GM18508 (cell line): ENCODE data around the gene PDE4D.

ENCODE experiments used
- ATAC-seq: cut with Tn5 transposase; IDR thresholded peaks from one replicate; pipeline ENCODE4 v1.9.1; 2021; ENCODE audit warnings: moderate number of reproducible peaks; ENCODE audit not compliant: insufficient read depth, unreplicated experiment

PDE4D gene

DNA sequence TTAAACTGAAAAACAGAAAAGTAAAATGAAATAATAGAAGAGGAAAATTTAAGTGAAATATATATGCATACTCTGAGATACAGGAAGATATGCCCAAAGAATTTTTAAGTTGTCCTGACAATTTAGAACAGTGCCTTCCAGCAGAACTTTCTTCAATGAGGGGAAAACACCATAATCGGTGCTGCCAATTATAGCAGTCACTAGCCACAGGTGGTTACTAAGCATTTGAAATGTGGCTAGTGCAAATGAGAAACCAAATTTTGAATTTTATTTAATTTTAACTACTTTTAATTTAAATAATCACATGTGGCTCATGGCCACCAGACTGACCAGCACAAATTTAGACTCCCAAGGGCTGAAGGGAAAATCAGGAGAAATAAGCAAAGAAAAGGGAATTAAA lies 900.1 kb downstream of the PDE4D start:
- ATAC-seq = no peak

DNA sequence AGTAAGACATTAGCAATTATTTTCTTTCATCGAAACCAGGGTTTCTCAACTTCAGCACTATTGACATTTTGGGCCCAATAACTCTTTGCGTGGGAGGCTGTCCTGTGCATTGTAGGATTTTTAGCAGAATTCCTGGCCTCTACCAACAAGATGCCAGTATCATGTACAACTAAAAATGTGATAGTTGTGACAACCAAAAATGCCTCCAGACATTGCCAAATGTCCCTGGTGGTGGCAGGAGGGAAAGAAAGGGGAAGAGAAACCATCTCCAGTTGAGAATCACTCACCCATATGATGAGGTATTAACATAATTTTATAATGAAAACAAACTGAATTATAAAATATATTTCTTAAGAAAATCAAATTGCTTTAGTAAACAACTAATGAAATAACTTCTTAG lies 904.6 kb downstream of the PDE4D start:
- no peak for ATAC-seq

DNA sequence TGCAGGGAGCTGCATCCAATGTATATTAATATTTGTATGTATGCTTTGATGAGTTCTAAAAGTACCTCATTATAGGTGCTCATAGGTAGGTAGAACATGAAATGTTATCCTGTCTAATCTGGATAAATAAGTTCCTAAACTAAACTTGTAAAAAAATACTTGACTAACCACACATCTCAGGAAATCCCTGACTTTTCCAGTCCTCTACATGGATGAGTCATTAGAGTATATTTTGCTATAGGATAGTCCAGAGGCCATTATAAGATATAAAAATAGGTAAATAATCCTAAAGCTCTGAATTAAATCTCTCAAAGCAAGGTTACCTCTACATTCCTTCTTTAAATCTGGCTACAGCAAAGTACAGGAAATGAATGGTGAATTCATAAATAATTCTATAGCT lies 906.3 kb downstream of the PDE4D start:
- no peak for ATAC-seq

DNA sequence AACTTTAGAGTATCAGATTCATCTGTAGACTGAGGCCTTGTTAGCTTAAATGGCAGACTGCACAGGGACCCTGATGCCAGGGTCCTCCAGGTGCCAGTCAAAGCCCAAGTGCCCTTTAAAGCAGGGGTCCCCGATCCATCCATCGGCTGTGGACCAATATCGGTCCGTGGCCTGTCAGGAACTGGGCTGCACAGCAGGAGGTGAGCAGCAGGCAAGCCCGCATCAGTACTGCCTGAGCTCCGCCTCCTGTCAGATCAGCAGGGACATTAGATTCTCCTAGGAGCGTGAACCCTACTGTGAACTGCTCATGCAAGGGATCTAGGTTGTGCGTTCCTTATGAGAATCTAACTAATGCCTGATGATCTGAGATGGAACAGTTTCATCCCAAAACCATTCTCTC lies 907.2 kb downstream of the PDE4D start:
- no peak for ATAC-seq

DNA sequence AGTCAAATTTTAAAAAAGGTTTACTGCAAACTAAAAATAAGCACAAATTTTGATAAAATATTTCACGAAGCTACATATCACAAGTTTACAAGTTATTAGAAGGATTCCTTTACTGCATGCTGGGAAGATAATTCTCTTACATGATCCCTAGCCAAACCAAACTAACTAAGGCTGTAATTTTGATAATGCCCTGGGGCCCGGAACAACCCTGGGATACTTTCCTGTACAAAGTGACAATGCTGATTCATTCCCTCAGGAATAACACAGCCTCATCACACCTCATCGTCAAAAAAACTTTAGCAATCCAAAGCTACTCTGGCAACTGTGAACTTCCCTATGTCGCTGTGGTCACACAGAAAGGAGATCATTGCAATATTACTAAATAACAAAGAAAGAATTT lies 907.8 kb downstream of the PDE4D start:
- no peak for ATAC-seq

DNA sequence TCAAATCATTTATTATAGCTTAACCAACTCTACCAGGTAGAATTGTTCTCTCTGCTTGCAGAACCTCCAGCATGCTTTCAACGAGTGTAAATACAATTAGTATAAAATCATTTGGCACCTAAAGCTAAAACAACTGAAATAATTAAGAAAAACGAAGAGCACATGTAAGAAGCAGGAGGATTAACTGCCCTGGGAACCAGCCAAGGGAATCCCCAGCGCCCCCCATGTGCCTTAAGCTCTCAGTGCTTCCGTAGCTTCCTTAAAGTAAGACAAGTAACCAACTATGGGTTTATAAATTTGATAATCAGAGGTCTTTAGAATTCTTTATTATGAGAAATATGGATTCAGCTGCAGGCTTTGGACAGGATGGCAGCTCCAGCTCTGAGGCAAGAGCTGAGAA lies 908.2 kb downstream of the PDE4D start:
- ATAC-seq = no peak

DNA sequence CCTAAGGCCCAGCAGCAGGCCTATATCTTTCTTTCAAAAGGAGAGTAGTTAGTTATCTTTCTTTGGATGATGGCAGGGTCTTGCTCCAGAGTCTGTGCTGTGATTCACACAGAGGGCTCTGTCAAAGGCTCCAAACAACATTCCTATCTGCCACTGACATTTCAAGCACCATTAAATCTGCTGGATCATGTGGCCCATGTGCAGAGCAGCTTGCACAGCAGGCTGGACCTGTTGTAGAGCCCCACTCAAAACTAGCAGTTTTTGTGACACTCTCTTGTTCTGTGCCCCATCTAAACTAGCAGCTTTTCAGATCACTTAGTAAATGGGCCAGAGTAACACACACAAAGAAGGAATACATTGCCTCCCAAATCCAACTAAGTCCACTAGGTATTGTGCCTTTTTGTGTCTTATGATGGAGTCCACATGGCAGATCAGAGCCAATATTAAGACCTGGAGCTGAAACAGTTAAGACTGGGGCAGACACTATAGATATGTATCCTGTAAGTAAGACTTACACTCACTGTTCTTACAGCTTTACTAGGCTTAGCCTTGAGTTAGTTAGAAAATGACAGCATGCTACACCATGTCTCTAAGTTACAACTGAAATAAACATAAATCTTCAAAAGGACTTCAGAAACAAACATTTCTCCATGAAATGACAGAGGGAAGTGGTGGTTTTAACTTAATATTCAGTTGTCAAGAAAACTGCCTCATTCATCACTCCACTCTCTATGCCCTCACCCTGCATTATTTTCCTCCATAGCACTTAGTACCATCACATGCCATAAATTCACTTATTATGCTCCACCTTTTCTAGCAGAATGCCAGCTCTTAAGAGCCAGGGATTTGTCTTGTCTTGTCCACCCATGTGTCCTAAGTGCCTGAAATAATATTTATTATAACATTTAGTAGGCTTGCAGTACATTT lies 909.7 kb downstream of the PDE4D start:
- ATAC-seq = no peak

DNA sequence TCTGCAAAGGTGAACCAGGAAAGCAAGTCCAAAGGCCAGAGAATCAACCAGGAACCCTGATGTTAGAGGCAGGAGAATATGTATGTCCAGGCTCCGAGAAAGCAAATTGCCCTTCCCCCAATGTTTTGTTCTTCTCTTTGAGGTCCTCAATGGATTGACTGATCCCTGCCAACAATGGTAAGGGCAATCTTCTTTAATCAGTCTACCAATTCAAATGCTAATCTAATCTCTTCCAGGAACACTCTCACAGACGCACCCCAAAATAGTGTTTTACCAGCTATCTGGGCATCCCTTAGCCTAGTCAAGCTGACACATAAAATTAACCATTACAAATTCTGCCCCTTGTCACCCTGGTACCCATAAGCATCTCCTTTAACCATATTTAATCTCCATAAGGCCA lies 912.6 kb downstream of the PDE4D start:
- ATAC-seq = no peak

DNA sequence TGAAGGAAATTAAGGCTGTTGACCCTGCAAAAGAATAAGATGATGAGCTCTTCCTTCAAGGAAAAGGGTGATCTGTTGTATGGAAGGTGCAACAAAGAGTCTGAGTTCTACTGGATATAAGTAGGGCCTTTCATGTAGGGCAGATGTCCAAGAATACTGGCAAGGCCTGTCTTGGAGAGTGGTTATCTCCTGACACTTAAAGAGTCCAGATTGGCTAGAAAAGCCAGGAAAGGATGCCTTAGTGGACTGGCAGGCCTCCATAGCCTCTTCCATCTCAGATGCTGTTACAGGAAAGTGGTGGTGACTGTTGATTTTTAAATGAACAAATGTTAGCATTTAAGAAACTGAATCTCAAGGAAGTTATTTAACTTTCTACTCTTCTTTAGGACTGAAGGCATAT lies 914.4 kb downstream of the PDE4D start:
- ATAC-seq = no peak

DNA sequence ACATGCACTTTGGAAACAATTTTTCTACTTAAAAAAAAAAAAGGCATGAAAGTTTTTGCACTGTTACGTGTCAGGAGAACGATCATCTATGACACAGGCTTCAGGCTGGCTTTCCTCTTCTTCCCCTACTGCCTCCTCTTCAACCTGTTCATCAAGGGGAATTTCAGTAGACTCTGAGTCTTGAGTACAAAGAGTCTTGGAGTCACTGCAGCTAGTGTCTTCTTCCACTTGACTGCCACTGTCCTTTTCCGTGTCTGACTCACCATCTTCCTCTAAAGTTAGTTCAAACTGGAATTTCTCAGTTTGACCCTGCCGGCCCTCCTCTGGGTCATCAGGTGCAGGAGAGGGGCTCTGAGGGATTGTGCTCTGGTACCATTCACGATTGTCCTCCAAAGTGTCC lies 918.9 kb downstream of the PDE4D start:
- no peak for ATAC-seq

DNA sequence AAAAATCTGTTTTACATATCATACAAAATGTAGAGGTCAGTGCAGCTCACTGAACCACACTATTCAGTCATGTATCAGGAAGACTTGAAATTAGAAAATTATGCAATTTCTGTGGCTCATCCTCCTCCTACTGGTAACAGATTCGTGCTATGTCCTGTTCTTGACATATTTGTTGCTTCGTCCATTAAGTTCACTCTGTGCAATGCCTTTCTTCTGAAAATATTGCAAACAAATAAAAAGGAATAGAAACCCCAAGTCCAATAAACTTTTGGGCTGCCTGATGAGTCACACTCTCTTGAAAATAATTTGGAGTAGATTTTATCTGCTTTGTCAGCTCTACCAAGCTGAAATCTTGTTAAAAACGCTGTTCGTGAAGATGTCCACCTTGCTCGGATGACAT lies 919.4 kb downstream of the PDE4D start:
- ATAC-seq = no peak

DNA sequence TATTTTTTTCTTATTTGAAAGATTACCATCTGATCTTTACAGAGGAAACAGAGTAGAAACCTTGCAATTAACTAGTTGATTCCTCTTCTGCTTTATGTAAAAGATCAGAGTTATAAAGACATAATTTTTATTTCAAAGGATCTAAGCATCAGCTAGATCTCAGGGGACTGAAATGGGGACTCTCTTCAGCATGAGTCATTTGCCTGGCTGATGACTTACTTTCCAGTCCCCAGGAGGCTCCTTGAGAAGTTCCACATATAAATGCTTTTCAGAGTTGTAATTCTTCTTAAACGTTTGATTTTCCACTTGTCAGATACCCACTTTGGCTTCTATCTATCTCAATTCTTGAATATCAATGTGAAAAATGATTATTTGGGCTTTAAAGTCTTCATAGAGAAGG lies 921.2 kb downstream of the PDE4D start:
- ATAC-seq = no peak

DNA sequence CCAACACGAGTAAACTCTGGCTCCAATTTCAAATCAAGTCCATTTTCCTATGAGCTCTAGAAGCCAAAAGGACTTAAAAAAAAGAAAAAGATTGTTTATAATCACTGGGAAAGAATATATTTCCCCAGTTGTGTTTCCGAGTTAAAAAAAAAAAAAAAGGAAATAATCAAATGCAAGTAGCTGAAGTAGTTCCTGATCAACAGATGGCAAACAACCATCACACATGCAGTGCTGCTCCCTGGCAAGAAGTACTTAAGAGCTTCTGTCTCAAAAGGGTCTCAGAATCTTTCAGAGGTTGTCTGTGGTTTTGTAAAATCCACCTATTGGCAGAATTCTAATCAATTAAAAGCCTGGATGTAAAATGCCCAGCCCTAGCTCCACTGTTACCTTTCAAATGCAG lies 922.8 kb downstream of the PDE4D start:
- no peak for ATAC-seq

DNA sequence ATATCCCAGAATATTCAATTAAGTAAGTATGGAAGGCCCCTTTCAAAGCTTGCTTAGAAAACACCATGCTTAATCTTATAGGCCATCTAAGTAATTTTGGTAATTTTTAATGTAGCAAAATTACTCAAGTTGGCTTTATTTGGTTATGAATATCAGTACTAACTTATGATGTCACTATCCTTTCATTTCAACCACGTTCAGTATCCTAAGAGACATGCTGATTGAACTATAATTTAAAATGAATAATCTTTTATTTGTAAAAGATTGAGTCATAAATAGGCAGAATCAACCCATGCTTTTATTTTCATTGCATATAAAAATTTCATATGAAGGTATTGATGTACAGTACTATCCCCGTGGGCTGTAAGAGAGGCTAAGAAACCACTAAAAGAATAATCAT lies 923.7 kb downstream of the PDE4D start:
- ATAC-seq = no peak

DNA sequence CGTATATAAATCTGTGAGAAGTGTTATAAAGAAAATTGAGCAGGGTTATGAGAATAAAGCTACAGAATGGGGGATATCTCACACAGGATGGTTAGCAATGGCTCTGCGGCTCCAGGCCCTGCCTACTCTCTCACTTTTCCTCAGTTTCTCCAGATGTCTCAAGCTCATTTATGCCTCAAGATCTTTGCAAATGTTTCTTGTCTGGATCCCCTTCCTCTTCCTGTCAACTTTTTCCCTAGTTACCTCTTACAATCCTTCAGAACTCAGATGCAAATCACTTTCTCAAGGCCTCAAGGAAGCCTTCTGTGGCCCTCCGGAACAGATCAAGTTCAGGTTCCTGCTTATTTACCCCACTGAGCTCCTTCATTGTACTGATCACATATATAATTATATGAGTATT lies 924.3 kb downstream of the PDE4D start:
- no peak for ATAC-seq

DNA sequence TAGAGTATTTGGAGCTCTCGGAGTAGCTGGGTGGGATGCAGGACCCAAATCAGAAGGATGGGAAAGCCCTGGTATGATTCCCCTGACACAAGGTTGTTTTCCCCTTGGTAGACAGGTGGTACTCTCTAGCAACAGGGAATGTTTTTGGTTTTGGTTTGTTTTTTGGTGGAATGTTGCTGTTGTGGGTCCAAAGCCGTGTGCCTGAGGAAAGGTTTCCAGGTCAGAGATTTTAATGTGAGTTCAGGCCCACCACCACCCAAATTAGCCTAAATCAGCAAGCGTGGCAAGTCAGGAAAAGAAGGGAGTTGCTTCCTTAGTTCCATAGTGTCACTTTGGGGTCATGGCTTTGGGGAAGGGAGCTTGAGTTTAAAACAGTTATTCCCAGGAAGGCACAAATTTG lies 925.2 kb downstream of the PDE4D start:
- no peak for ATAC-seq

DNA sequence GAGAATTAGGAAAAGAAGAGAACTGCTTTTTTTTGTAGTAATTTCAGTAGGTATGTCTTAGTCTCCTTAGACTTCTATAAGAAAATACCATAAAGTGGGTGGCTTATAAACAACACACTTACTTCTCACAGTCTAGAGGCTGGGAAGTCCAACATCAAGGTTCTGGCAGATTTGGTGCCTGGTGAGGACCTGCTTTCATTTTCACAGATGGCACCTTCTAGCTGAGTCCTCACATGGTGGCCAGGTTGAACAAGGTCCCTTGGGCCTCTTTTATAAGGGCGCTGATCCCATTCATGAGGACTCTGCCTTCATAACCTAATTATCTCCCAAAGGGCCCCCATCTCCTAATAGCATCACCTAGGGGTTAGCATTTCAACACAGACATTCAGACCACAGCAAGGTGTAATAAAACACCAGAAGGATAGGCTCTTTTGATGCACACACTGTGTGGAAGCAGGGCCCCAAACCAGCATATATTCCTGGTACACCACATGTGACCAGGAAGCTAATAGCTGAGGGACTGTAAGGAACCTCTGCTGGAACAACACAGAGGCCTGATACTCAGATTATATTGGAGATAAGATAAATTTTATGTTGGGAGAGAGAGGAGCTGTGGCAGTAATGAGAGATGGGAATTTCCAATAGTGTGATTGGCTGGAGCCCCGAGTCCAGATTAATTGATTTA lies 925.8 kb downstream of the PDE4D start:
- no peak for ATAC-seq

DNA sequence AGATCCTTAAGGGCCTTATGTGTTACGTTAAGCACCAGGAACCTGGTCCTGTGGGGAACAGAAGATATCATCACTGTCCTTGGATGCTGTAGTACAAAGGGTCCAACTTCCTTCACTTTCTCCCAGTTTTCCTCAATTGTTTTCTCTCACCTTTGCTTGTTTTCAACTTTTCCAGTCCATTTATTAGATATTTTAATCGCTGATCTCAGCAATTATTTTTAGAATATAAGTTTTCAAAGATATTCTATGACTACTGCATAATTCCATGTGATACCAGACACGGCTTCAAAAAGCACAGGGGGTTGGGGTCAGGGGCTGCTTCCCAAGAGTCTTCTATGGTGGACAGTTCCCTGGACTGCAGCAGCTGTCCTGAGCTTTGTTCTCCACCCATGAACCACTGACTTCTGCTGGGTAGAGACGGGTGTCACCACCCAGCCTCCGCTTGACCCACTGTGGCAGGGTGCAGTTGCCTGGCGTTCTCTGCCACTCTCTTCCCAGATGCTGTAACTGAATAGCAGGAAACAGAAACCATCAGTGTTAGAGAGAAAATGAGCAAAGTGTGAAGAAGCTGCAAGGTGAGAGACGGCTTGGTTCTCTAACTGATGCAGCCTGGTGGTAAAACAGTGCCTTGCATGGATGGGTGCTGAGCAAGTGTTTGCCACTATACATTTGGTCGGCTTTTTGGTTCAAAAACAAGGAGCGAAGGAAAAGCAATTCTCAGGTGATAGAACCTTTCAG lies 927.7 kb downstream of the PDE4D start:
- ATAC-seq = no peak

DNA sequence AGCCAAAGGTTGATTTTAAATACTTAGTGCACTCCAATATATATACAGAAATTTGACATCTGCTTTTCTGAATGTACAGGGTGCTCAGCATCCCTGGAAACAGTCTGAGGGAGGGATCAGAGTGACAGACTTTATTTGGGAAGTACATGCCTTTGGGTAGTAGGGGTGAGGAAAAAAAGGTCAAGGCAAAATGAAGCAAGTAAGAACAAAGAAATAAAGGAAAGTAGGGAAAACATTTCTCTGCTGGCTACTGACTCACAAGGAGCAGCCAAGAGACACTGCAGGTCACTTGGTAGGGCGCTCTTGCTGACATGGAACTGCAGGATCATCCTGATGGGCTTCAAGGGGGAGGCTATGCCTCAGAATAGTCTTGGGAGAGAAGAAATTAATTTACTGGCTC lies 929.7 kb downstream of the PDE4D start:
- no peak for ATAC-seq

DNA sequence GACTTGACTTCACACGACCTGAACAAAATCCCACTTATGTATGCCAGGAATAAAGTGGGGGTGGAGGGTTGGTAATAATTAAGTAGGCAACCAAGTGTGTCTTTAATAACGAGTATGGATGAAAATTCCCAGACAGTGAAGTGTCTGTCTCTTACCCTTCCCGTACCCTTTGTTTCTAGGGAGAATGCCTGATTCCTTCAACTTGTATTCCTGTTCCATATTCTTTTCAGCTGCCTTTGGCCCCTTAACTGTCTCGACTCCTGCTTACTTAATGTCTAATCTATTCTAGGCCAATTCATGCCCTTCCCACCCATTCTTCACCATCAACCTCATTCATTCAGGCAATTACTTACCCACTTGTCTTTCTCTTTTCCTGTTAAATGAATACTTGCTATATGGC lies 930.2 kb downstream of the PDE4D start:
- no peak for ATAC-seq

DNA sequence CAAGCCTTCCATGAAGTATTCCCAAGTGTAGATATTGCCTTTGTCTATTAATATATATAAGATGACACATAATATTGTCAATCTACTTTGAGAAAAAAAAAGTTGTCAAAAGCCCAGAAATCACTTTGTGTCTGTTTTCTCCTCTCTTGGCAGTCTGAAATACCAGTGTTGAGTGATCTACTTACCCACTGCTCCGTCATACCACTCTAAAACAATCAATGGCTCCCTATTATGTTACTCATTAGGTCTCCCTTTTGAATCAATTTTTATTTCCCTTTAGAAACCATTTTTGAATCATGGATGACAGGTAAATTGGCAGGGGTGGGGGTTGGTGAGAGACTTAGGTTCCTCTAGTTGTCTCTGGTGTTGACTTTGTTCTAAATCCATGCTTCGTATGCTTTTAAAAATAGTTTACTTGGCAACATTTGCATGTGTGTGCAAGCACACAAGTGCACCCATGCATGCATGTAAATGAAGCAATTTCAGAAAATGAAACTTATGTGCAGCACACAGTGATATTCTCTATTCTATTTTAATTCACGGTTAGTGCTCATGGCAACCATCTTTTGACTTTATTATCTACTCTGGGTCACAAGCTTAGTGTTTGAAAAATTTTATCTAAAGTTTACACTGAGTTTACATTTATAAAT lies 931.8 kb downstream of the PDE4D start:
- ATAC-seq = no peak
